ENCODE results near the gene KCNMA1. TPM values are rescaled to one million over a fixed set of nuclear protein-coding genes. Genes with fewer than 3 reads are reported as not detected.

The KCNMA1 gene
- polyA plus RNA-seq, 1 of the 3 experiments (the other 2 are of a cell fraction): 107 TPM

GRCh38 chr10:77490534-77491314 is 146.9 kb downstream of the KCNMA1 start:
- Histone ChIP-seq H3K4me3 (ENCODE audit: low read depth in 2 of 2, low read length in 1 of 2) (no peak overlapping the region), H3K9me3 (no peaks in the 10 kb centered on the region), H3F3A (replicated peaks; ENCODE audit: insufficient read depth) (no peaks in the 10 kb centered on the region), H3K27ac (ENCODE audit: low read depth in 2 of 2, low read length in 1 of 2) (no peak overlapping the region), H3K79me2 (ENCODE audit: insufficient read depth) (0 out of 2 replicates have a peak, but pooled peaks cover 3% of the 10 kb centered on the region), H2AFZ (ENCODE audit: low read depth) (no peak overlapping the region), H3K27me3 (ENCODE audit: insufficient read depth) (no peaks in the 10 kb centered on the region), H3K9ac (no peak overlapping the region), H3K4me1 (ENCODE audit: control insufficient read depth in 1 of 2, insufficient read depth in 2 of 2, low read depth in 1 of 2, low read length in 1 of 2) (peaks cover 3 to 5% of the 10 kb centered on the region in 2 experiments; a peak in 1 of 4 replicates), H3K4me2 (no peak overlapping the region), H4K20me1 (ENCODE audit: insufficient read depth) (no peaks in the 10 kb centered on the region), H3K36me3 (replicated peaks in 1 of 2; ENCODE audit: control insufficient read depth in 1 of 2, insufficient read depth in 2 of 2, low read length in 1 of 2) (peaks cover 0 to 25% of the 10 kb centered on the region in 2 experiments), H3K9me2 (no peaks in the 10 kb centered on the region)
- ChIA-PET CTCF (interaction anchor here (1.6 kb wide), 1 partner anchor 317 kb away, joined by 3 read pairs; no protein-coding TSS in a partner anchor), POLR2A (no interaction called here)
- no peak for TF ChIP-seq NFIC (IDR thresholded peaks at IDR 0.05; ENCODE audit: borderline replicate concordance)
- TF ChIP-seq EZH2phosphoT487 (IDR thresholded peaks at IDR 0.05; ENCODE audit: borderline replicate concordance, low read depth): no peak
- TF ChIP-seq PBX3 (IDR thresholded peaks at IDR 0.05): no peak
- TF ChIP-seq JUND (IDR thresholded peaks at IDR 0.05): no peak
- no peak for TF ChIP-seq EP300 (IDR thresholded peaks at IDR 0.05; ENCODE audit: borderline replicate concordance in 1 of 2, low read depth in 1 of 2, low read length in 1 of 2)
- TF ChIP-seq TAF1 (IDR thresholded peaks at IDR 0.05; ENCODE audit: borderline replicate concordance, low read depth, low read length): no peak
- no peak for TF ChIP-seq SMC3 (IDR thresholded peaks at IDR 0.05; ENCODE audit: low read depth, low read length)
- TF ChIP-seq CTCF (IDR thresholded peaks at IDR 0.05): no peak
- TF ChIP-seq GATA2 (CRISPR knock-in tag; IDR thresholded peaks at IDR 0.05): no peak
- no peak for TF ChIP-seq MEF2A (IDR thresholded peaks at IDR 0.05; ENCODE audit: borderline replicate concordance, low read depth)
- TF ChIP-seq ZBTB33 (IDR thresholded peaks at IDR 0.05; ENCODE audit: borderline replicate concordance, low read depth): no peak
- TF ChIP-seq RXRA (IDR thresholded peaks at IDR 0.05; ENCODE audit: borderline replicate concordance, low read depth): no peak
- no peak for TF ChIP-seq CHD2 (IDR thresholded peaks at IDR 0.05; ENCODE audit: low read length, partially characterized antibody)
- no peak for TF ChIP-seq USF2 (IDR thresholded peaks at IDR 0.05; ENCODE audit: borderline replicate concordance, low read depth, low read length)
- TF ChIP-seq TEAD4 (IDR thresholded peaks at IDR 0.05; ENCODE audit: borderline replicate concordance, insufficient read depth): no peak
- TF ChIP-seq POLR2AphosphoS5 (IDR thresholded peaks at IDR 0.05; ENCODE audit: low read depth, low read length): no peak
- no peak for TF ChIP-seq GABPA (IDR thresholded peaks at IDR 0.05; ENCODE audit: low read depth)
- no peak for TF ChIP-seq MAX (IDR thresholded peaks at IDR 0.05; ENCODE audit: low read depth)
- TF ChIP-seq RCOR1 (IDR thresholded peaks at IDR 0.05; ENCODE audit: low read length): no peak
- TF ChIP-seq ELF1 (IDR thresholded peaks at IDR 0.05): no peak
- no peak for DNase-seq
- WGBS (ENCODE audit: low lambda C conversion rate): 88% methylated on average over 6 of the region's 6 CpGs

Data from SK-N-SH (cell line).